H9 (cell line): ENCODE data around the gene ENOX1. TPM values are rescaled to one million over a fixed set of nuclear protein-coding genes. Genes with fewer than 3 reads are reported as not detected.

Source experiments
- DNase-seq: peaks from one replicate; pipeline ENCODE4 v3.0.0-alpha.2; 2017
- H2AFZ ChIP-seq: one replicate; pipeline ENCODE4 v1.6.1; 2013; ENCODE audit warnings: mild to moderate bottlenecking, low read length, control low read depth, moderate library complexity
- H2AK5ac ChIP-seq: 2 replicates; pipeline ENCODE4 v1.6.1; 2013; ENCODE audit warnings: low read length, control low read depth, mixed read lengths; ENCODE audit not compliant: insufficient read length
- H2BK120ac ChIP-seq: one replicate; pipeline ENCODE4 v1.6.1; 2013; ENCODE audit warnings: low read depth, mild to moderate bottlenecking, low read length, control low read depth, inconsistent platforms; ENCODE audit not compliant: poor library complexity, severe bottlenecking
- H2BK12ac ChIP-seq: 2 replicates; pipeline ENCODE4 v1.6.1; 2013; ENCODE audit warnings: low read length, control low read depth, mixed read lengths, low read depth; ENCODE audit not compliant: insufficient read length
- H2BK15ac ChIP-seq: 2 replicates; pipeline ENCODE4 v1.6.1; 2013; ENCODE audit warnings: low read depth, low read length, control low read depth
- H2BK20ac ChIP-seq: one replicate; pipeline ENCODE4 v1.6.1; 2013; ENCODE audit warnings: low read depth, mild to moderate bottlenecking, low read length, control low read depth, inconsistent platforms; ENCODE audit not compliant: poor library complexity, severe bottlenecking
- H2BK5ac ChIP-seq: 2 replicates; pipeline ENCODE4 v1.6.1; 2013; ENCODE audit warnings: low read length, control low read depth, mixed read lengths; ENCODE audit not compliant: insufficient read length
- H3K14ac ChIP-seq: 2 replicates; pipeline ENCODE4 v1.6.1; 2013; ENCODE audit warnings: low read length, control low read depth; ENCODE audit not compliant: insufficient read depth
- H3K18ac ChIP-seq: 2 replicates; pipeline ENCODE4 v1.6.1; 2013; ENCODE audit warnings: low read depth, mild to moderate bottlenecking, mixed read lengths, low read length, control low read depth; ENCODE audit not compliant: insufficient read length
- H3K23ac ChIP-seq: 2 replicates; pipeline ENCODE4 v1.6.1; 2013; ENCODE audit warnings: low read length, control low read depth, mixed read lengths, low read depth; ENCODE audit not compliant: insufficient read length
- H3K23me2 ChIP-seq: 2 replicates; pipeline ENCODE4 v1.6.1; 2013; ENCODE audit warnings: low read depth, mild to moderate bottlenecking, mixed read lengths, low read length, control low read depth; ENCODE audit not compliant: insufficient read length, poor library complexity, severe bottlenecking
- H3K27ac ChIP-seq: 2 replicates; pipeline ENCODE4 v1.5.1; 2013; ENCODE audit warnings: low read length, control low read depth, mixed read lengths, low read depth; ENCODE audit not compliant: insufficient read length
- H3K27me3 ChIP-seq: 2 replicates; pipeline ENCODE4 v1.6.1; 2013; ENCODE audit warnings: low read length, control low read depth, inconsistent platforms; ENCODE audit not compliant: insufficient read depth
- H3K4ac ChIP-seq: 2 replicates; pipeline ENCODE4 v1.6.1; 2013; ENCODE audit warnings: low read depth, mild to moderate bottlenecking, control low read depth, inconsistent platforms, low read length, moderate library complexity
- H3K4me1 ChIP-seq: 2 replicates; pipeline ENCODE4 v1.6.1; 2013; ENCODE audit warnings: low read length, control low read depth, inconsistent platforms; ENCODE audit not compliant: insufficient read depth
- H3K4me2 ChIP-seq: 2 replicates; pipeline ENCODE4 v1.6.1; 2013; ENCODE audit warnings: low read length, control low read depth, mixed read lengths; ENCODE audit not compliant: insufficient read length, insufficient read depth
- H3K56ac ChIP-seq: 2 replicates; pipeline ENCODE4 v1.6.1; 2013; ENCODE audit warnings: low read depth, mild to moderate bottlenecking, mixed read lengths, low read length, control low read depth; ENCODE audit not compliant: insufficient read length
- H3K79me1 ChIP-seq: 2 replicates; pipeline ENCODE4 v1.6.1; 2013; ENCODE audit warnings: low read depth, mild to moderate bottlenecking, moderate library complexity, low read length, control low read depth, inconsistent platforms; ENCODE audit not compliant: insufficient read depth, poor library complexity, severe bottlenecking
- H3K79me2 ChIP-seq: 2 replicates; pipeline ENCODE4 v1.6.1; 2013; ENCODE audit warnings: low read length, control low read depth, inconsistent platforms; ENCODE audit not compliant: insufficient read depth
- H3K9ac ChIP-seq: 2 replicates; pipeline ENCODE4 v1.6.1; 2013; ENCODE audit warnings: low read length, control low read depth, mixed read lengths; ENCODE audit not compliant: insufficient read length; ENCODE audit errors: extremely low read depth
- H3K9me3 ChIP-seq: one replicate; pipeline ENCODE4 v1.6.1; 2013; ENCODE audit warnings: low read depth, low read length, inconsistent platforms; ENCODE audit not compliant: control insufficient read depth
- H3T11ph ChIP-seq: one replicate; pipeline ENCODE4 v1.6.1; 2013; ENCODE audit warnings: mild to moderate bottlenecking, low read length, control low read depth, inconsistent platforms
- H4K20me1 ChIP-seq: one replicate; pipeline ENCODE4 v1.6.1; 2013; ENCODE audit not compliant: control insufficient read depth, insufficient read length, insufficient read depth
- H4K5ac ChIP-seq: 2 replicates; pipeline ENCODE4 v1.6.1; 2013; ENCODE audit warnings: low read depth, mild to moderate bottlenecking, mixed read lengths, low read length, control low read depth; ENCODE audit not compliant: insufficient read length
- H4K8ac ChIP-seq: replicated peaks from 2 replicates; pipeline ENCODE4 v1.6.1; 2013; ENCODE audit warnings: low read length, control low read depth, mixed read lengths, low read depth; ENCODE audit not compliant: insufficient read length
- H4K91ac ChIP-seq: 2 replicates; pipeline ENCODE4 v1.6.1; 2013; ENCODE audit warnings: low read depth, mild to moderate bottlenecking, moderate library complexity, mixed read lengths, low read length, control low read depth; ENCODE audit not compliant: insufficient read length
- H3K27ac Mint-ChIP-seq, 3 experiments: 2 replicates in 2 of 3; 3 replicates in 1 of 3; pipeline ENCODE4 v1.8.0; 2020 to 2021; ENCODE audit warnings: mixed read lengths in 3 of 3, mild to moderate bottlenecking in 1 of 3, moderate library complexity in 1 of 3
- H3K27me3 Mint-ChIP-seq: 2 replicates; pipeline ENCODE4 v1.8.0; 2021; ENCODE audit warnings: low read depth, mild to moderate bottlenecking, moderate library complexity, mixed read lengths
- H3K36me3 Mint-ChIP-seq, 3 experiments: 2 replicates in 2 of 3; 3 replicates in 1 of 3; pipeline ENCODE4 v1.8.0; 2020 to 2021; ENCODE audit warnings: low read depth in 3 of 3, mixed read lengths in 3 of 3; ENCODE audit not compliant: insufficient read depth in 1 of 3
- H3K4me1 Mint-ChIP-seq, 2 experiments: 2 replicates each; pipeline ENCODE4 v1.8.0; 2020; ENCODE audit warnings: mixed read lengths in 2 of 2
- H3K4me3 Mint-ChIP-seq, 2 experiments: 2 replicates in 1 of 2; 3 replicates in 1 of 2; pipeline ENCODE4 v1.8.0; 2020 to 2021; ENCODE audit warnings: mild to moderate bottlenecking in 2 of 2, mixed read lengths in 2 of 2, moderate library complexity in 1 of 2
- H3K9me3 Mint-ChIP-seq, 2 experiments: 2 replicates in 1 of 2; 3 replicates in 1 of 2; pipeline ENCODE4 v1.8.0; 2020; ENCODE audit warnings: mild to moderate bottlenecking in 2 of 2, mixed read lengths in 2 of 2, moderate library complexity in 1 of 2
- WGBS: extraction: QIAGEN DNeasy Blood & Tissue Kit; methylation state at CpG from one replicate; pipeline ENCODE4 v1.1.7; 2013; ENCODE audit warnings: missing lambda C conversion rate, low lambda C conversion rate, mixed read lengths; ENCODE audit not compliant: insufficient read length; ENCODE audit errors: extremely low coverage; 5-methylcytosine and 5-hydroxymethylcytosine counted together
- long read RNA-seq: library from polyadenylated mRNA; unstranded; transcript quantifications from one replicate; pipeline ENCODE4 v2.0.0, GENCODE V29; 2020
- total RNA-seq: library from RNA; stranded (reverse); gene quantifications from 2 replicates; pipeline ENCODE4 v1.2.1, GENCODE V29; 2021
- TF ChIP-seq, protein P1 (sequence below): fragments of 200-600 bp; sonication (generic); conservative IDR thresholded peaks from 3 replicates; pipeline ENCODE4 v1.8.0; 2021; ENCODE audit warnings: antibody characterized with exemption, mild to moderate bottlenecking

ENOX1 gene
- total RNA-seq, result 0.09 and 0.24 TPM in 2 replicates
- long read RNA-seq, partial matches to known transcripts, result 0 of 3 reads
- long read RNA-seq, other reads (novel, unspliced or antisense), result 3 of 3 reads

DNA sequence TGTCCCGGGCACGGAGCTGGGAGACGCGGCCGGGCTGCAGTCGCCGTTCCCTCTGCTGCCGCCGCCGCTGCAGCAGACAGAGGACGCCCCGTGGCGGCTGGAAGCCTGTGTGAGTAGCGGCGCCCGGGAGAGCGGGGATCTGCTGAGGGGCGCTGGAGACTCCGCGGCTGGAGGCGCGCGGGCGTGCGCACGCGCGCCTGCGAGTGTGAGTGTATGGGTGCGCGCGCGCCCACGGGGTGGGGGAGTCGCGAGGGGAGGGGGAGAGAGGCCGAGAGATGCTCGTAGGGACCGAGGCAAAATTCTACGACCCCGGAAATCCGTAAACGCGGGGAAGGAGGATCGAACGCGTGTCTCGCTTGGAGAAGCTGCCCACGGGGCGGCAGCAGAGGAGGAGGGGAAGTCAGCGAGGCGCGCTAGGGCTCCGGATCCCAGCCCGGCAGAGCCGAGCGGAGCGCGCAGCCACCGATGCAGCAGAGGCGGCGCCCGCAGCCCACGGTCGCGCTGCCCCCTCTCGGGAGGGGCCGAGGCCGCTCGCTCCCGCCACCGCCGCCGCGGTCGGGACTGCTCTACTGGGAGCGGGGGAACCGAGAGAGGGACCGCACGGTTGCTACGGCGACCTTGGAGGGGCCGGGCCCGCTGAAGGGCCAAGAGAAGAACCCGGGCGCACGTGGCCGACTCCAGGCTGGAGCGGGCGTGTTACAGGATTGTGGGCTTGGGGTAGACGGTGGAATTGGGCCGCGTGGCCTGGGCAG is at the start of gene ENOX1:
TSS of gene ENOX1 (minus strand) at position 207 of the 752 bp plus-strand sequence.
- H3K36me3 Mint-ChIP-seq, result no peaks in the 10 kb centered on the region
- H3K4me2 ChIP-seq, result peak within 1 kb of the TSS; percentile 69
- H3K14ac ChIP-seq, result 0 out of 2 replicates have a peak within 1 kb of the TSS, but pooled peaks have one; percentile 21
- H3K23ac ChIP-seq, result no peak within 1 kb of the TSS
- DNase-seq, result peak; percentile 65
- TF ChIP-seq, protein P1, sequence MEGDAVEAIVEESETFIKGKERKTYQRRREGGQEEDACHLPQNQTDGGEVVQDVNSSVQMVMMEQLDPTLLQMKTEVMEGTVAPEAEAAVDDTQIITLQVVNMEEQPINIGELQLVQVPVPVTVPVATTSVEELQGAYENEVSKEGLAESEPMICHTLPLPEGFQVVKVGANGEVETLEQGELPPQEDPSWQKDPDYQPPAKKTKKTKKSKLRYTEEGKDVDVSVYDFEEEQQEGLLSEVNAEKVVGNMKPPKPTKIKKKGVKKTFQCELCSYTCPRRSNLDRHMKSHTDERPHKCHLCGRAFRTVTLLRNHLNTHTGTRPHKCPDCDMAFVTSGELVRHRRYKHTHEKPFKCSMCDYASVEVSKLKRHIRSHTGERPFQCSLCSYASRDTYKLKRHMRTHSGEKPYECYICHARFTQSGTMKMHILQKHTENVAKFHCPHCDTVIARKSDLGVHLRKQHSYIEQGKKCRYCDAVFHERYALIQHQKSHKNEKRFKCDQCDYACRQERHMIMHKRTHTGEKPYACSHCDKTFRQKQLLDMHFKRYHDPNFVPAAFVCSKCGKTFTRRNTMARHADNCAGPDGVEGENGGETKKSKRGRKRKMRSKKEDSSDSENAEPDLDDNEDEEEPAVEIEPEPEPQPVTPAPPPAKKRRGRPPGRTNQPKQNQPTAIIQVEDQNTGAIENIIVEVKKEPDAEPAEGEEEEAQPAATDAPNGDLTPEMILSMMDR, result peak; percentile 27; the same call in 2 of the 3 replicates
- H3K27me3 Mint-ChIP-seq, result peaks cover 72% of the 10 kb centered on the region
- H4K5ac ChIP-seq, result no peak within 1 kb of the TSS
- H3K79me1 ChIP-seq, result no peaks in the 10 kb centered on the region
- no peak within 1 kb of the TSS for H2BK20ac ChIP-seq
- no peak within 1 kb of the TSS for H3T11ph ChIP-seq
- H3K4me3 Mint-ChIP-seq, result peak within 1 kb of the TSS; percentile 75 to 92
- H4K20me1 ChIP-seq, result no peaks in the 10 kb centered on the region
- H3K23me2 ChIP-seq, result peaks cover 15% of the 10 kb centered on the region
- no peaks in the 10 kb centered on the region for H3K9me3 ChIP-seq
- H2AK5ac ChIP-seq, result no peak within 1 kb of the TSS
- no peak within 1 kb of the TSS for H4K8ac ChIP-seq
- H3K27me3 ChIP-seq, result peaks cover 6% of the 10 kb centered on the region; the same call in 1 of the 2 replicates
- H4K91ac ChIP-seq, result no peak within 1 kb of the TSS
- no peaks in the 10 kb centered on the region; the same call in 1 of the 2 replicates for H3K4me1 ChIP-seq
- no peak within 1 kb of the TSS for H3K4ac ChIP-seq
- no peak within 1 kb of the TSS for H2BK15ac ChIP-seq
- no peaks in the 10 kb centered on the region for H3K9me3 Mint-ChIP-seq
- no peak within 1 kb of the TSS for H3K18ac ChIP-seq
- no peak within 1 kb of the TSS for H3K9ac ChIP-seq
- H3K27ac ChIP-seq, result no peak within 1 kb of the TSS
- H2BK120ac ChIP-seq, result no peak within 1 kb of the TSS
- no peak within 1 kb of the TSS for H2BK12ac ChIP-seq
- H3K27ac Mint-ChIP-seq, result no peak within 1 kb of the TSS; a peak in 1 of 7 replicates
- no peak within 1 kb of the TSS for H2BK5ac ChIP-seq
- peaks cover 17% of the 10 kb centered on the region in 2 experiments for H3K4me1 Mint-ChIP-seq
- WGBS, result no CpG with 5 or more reads among the region's 93 CpGs
- no peaks in the 10 kb centered on the region for H3K79me2 ChIP-seq
- H2AFZ ChIP-seq, result no peak within 1 kb of the TSS
- H3K56ac ChIP-seq, result no peak within 1 kb of the TSS
